GM18519 (cell line): ENCODE measurements around the gene TM7SF2.
A peak's percentile ranks its signal among the peaks of the same experiment; 100 is the strongest.

Experiments used
- ATAC-seq: cut with Tn5 transposase; IDR thresholded peaks from one replicate; pipeline ENCODE4 v1.9.1; 2021; ENCODE audit warnings: mild to moderate bottlenecking, moderate library complexity; ENCODE audit not compliant: unreplicated experiment, low FRiP score

Gene TM7SF2

GRCh38 chr11:65087827-65088226, 23.8 kb upstream of the TM7SF2 start:
- no peak for ATAC-seq

- no peak for ATAC-seq
Measured at GRCh38 chr11:65089621-65090020, 22.1 kb upstream of the TM7SF2 start.

- no peak for ATAC-seq
Measured at GRCh38 chr11:65090628-65091027, 21.0 kb upstream of the TM7SF2 start.

- no peak for ATAC-seq
Measured at GRCh38 chr11:65095427-65095826, 16.2 kb upstream of the TM7SF2 start.

- peak; percentile 62 for ATAC-seq
Measured at GRCh38 chr11:65095974-65096806, 15.5 kb upstream of the TM7SF2 start, which contains the start of gene VPS51. TSS of gene VPS51 (plus strand) at chr11:65096214. CDS start at chr11:65096251, 37 bp downstream.

GRCh38 chr11:65096926-65097325, 14.7 kb upstream of the TM7SF2 start:
- ATAC-seq, result no peak

- ATAC-seq, result no peak
Measured at GRCh38 chr11:65100674-65101350, 10.9 kb upstream of the TM7SF2 start.

- no peak for ATAC-seq
Measured at GRCh38 chr11:65102142-65103095, 9.3 kb upstream of the TM7SF2 start.

- ATAC-seq, result no peak
Measured at GRCh38 chr11:65103476-65103875, 8.2 kb upstream of the TM7SF2 start.

- ATAC-seq, result no peak
Measured at GRCh38 chr11:65104628-65105027, 7.0 kb upstream of the TM7SF2 start.

GRCh38 chr11:65107078-65107477, 4.6 kb upstream of the TM7SF2 start:
- ATAC-seq, result no peak

GRCh38 chr11:65107751-65108468, 3.8 kb upstream of the TM7SF2 start:
- ATAC-seq, result no peak

- no peak for ATAC-seq
Measured at GRCh38 chr11:65108469-65109123, 3.1 kb upstream of the TM7SF2 start.

GRCh38 chr11:65109231-65110198, 2.2 kb upstream of the TM7SF2 start:
- ATAC-seq, result no peak

- ATAC-seq, result no peak
Measured at GRCh38 chr11:65110354-65110861, 1.3 kb upstream of the TM7SF2 start.

GRCh38 chr11:65111159-65111743, 421 bp upstream of the TM7SF2 start:
- no peak for ATAC-seq

- ATAC-seq, result no peak
Measured at GRCh38 chr11:65112546-65113360, 1.1 kb downstream of the TM7SF2 start.
